Effector CD4-positive, alpha-beta T cell (primary cell): ENCODE data around the gene SEMA5A.

Source experiments
- DNase-seq: peaks from one replicate; pipeline ENCODE4 v3.0.0-alpha.2; 2020

Gene SEMA5A

GRCh38 chr5:9348401-9348996, 197.4 kb downstream of the SEMA5A start:
- no peak for DNase-seq

DNA sequence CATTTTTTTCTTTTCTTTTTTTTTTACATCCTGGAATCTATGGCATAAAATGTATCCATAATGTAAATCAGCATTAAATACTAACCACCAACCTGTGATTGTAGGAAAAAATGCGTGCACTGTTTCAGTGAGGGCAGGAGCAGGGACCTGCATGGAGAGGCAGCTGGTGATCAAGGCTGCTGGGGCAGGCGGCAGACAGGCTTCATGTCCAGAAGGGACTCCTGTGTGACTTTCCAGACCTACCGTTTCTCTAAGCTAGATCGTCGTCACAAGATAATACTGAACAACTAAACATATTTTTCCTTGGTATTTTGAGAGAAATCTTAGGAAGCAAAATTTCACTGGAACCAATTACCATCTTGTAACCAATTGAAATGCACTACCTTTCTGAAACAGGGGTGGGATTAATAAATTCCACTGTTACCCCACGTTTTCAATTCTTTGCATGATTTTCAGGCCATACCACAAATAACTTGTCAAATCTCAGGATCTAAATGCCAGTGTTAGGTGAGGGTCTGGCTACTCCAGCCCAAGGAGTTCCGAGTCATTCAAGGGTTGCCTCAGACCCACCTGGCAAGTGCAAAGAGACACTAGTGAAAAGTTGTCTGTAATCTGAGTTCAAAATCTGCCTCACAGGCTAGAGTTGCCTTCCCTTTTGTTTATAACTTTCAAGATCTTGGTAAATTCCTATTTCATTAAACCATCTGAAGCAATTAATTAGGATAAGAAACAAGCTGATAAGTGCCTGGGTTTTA, 198.2 kb downstream of the SEMA5A start:
- DNase-seq = no peak

DNA sequence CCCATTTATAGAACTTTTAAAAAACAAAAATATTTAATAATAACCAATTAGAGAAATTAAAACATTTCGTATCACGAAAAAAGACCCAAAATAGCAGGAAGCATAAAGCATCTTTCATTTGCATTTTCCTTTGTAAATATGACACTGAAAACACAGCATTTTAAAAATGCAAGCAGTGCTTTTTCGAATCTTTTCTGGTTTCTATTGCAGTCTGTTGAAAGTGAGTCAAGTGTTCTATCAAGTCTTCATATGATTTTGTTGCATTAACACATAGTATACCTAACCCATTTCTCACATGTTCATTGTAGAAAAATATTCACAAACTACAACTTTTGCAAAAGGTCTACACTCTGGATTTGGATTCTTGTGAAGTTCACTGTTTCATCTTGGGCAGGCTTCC, 198.8 kb downstream of the SEMA5A start:
- DNase-seq = no peak

GRCh38 chr5:9344751-9345240, 201.1 kb downstream of the SEMA5A start:
- no peak for DNase-seq

- no peak for DNase-seq
Observed at GRCh38 chr5:9343146-9343850, 202.6 kb downstream of the SEMA5A start.

DNA sequence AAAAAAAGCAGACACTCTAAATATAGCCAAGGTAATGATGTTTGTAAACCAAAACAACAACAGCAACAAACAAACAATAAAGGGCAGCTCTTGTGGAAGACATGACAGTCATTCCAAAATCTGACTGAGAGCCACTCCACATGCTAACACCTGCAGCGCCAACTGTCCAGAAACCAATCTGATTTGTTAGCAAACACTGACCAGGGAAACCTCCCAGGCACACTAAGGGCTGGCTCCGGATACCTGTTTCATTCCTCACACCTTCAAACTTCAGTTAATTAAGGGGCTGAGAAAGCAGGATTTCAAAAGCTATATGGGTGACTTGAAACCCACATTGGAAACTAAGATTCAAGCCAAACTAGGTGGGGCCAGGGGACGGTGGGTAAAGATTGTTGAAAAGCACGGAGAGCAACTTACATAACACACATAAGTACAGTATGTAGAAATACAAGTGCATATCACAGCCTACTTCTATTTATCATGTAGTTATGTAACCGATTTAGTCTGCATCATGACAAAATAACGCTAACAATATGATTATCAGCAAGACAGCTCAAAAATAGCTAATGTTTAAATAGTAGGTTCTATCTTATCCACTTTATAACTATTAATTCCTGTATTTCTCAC, 203.6 kb downstream of the SEMA5A start:
- DNase-seq = no peak

DNA sequence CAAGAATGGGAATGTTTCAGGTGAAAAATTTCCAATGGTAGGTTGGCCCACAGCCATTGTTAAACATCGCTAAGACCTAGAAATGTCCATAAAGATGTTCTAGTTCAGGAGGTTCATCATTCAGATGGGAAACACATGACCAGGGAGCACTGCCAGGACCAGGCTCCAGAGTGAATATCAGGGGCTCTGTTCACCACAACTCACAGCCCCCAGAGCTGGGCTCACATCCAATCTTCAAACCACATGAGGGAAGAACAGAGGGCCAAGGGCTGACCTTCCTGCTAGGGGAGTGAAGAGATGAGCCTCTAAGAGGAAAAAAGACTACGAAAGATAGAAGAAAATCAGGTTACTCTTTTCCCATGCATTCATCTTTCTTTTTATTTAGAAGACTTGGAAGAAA, 205.8 kb downstream of the SEMA5A start:
- DNase-seq = no peak

DNA sequence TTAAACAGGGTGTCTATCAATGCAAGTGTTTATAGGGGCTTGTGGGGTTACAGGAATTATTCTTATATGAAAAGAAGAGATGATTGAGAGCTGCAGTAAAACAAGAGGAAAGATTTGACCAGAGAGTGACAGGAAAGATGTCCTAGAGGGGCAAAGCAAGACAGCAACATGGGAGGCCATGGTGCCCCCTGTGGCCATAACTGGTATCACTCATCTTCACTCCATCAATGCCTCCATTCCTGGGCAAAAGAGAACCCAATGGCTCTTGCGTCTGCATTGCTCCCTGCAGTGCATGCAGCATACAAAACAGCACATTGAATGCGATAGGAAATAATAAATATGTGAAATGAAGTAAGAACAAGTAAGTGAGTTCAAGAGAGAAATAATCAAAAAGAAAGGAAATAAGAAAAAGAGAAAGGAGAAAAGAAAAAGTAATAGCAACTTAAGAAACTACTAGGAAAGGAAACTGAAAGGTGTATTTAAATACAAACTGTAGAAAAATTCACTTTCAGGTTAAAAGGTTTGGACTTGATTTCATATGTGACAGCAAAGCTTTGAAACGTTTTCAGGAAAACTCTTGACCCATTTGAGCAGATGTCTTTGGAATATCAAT, 206.6 kb downstream of the SEMA5A start:
- DNase-seq = no peak

- no peak for DNase-seq
Observed at GRCh38 chr5:9338796-9339195, 207.1 kb downstream of the SEMA5A start.

GRCh38 chr5:9337928-9338595, 207.8 kb downstream of the SEMA5A start:
- no peak for DNase-seq

- DNase-seq = no peak
Observed at GRCh38 chr5:9335754-9336495, 209.9 kb downstream of the SEMA5A start.

- DNase-seq = no peak
Observed at GRCh38 chr5:9335269-9335668, 210.6 kb downstream of the SEMA5A start.

- DNase-seq = no peak
Observed at GRCh38 chr5:9332026-9332425, 213.8 kb downstream of the SEMA5A start.

DNA sequence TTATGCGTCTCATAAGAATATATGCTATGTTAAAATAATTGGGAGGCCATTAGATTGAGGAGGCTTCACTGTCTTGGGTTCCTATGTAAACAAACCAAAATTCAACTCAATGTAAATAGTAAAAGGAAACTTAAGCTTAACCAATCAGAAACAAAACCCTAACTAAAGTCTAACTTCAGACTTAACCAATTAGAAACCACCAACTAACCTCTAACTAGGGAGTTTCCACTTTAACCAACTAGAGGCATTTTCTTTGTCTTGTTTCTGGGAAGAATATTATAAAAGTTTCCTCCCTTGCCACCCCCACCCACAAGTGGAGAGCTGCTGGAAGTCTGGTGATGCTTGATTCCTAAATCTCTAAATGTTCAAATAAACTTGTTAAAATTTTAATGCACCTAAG, 214.5 kb downstream of the SEMA5A start:
- no peak for DNase-seq

- DNase-seq = no peak
Observed at GRCh38 chr5:9329125-9329524, 216.8 kb downstream of the SEMA5A start.

DNA sequence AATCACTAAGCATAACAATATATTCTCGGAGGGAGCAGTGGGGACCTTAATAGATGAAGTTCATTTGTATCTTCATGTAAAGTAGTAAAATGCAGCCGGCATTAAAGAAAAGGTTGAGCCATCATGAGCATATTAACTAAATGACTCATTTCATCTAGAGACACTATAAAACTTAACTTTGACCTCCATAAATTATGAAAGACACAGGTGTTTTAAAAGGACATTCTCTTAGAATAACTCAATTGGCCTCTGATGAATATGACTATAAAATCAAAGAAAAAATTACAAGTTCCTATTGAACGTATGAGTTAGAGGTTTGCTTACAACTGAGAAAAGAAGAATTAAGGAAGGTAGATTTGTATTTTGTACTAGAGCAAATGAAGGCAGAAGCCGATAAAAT, 220.3 kb downstream of the SEMA5A start:
- no peak for DNase-seq

DNA sequence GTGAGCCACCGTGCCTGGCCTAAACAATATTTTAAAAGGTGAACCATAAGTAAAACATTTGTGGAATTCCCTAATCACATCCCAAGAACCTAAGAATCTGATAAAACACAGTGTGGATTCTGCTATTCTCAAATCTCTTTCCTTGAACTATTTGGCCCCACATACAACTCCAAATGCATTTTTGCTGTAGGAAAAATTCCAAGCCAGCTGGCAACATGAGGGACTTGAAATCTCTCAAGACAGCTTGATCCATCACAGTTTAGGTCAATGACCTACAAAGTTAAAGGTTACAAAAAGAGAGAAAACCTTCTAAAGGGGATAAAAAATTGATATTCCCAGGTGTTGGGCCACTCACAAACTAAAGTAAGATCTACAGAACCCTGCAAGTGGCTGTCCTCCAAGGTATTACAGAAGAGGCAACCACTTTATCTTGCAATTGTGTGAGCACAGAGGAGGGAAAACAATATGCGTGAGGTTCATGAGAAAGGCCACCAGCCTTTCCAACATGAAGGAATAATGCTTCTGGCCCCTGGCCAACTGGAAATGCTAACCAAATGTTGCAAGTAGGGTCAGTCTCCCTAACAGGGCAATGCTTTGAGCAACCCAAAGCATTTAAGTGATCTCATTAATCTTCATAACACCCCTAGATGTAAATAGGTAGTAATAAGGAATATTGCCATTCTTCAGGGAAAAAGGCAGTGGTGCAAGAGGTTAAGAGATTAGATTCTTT, 221.4 kb downstream of the SEMA5A start:
- DNase-seq = no peak

GRCh38 chr5:9320652-9321051, 225.2 kb downstream of the SEMA5A start:
- DNase-seq = no peak

GRCh38 chr5:9318031-9318430, 227.8 kb downstream of the SEMA5A start:
- DNase-seq = no peak

GRCh38 chr5:9316733-9317132, 229.1 kb downstream of the SEMA5A start:
- DNase-seq = no peak

DNA sequence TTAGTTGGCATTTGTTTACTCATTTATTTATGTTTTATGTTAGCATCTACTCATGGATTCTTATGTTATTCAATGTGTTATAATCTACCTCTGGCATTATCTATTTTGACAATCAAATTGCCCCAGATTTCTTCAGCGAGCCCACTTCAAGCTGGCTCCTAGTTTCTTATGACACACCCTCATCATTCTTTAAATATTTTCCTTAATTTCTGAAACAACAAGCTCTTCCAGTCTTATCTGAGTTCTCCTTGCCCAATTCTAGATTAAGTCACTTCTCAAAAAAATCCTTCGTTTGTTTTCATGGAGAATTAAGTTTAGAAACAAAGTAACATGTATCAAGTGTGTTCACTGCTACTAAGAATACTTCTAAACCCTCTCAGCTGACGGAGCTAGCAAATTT, 229.8 kb downstream of the SEMA5A start:
- DNase-seq = no peak
